ENCODE data around the gene SLIT3.
"Not testable (repeated sequence)": the region's sequence is repeated elsewhere in the genome, so short reads cannot be mapped to it uniquely, and the experiment has no call there.

SLIT3 gene

GRCh38 chr5:168746893-168747640, 553.9 kb downstream of the SLIT3 start:
- no peak for DNase-seq

DNA sequence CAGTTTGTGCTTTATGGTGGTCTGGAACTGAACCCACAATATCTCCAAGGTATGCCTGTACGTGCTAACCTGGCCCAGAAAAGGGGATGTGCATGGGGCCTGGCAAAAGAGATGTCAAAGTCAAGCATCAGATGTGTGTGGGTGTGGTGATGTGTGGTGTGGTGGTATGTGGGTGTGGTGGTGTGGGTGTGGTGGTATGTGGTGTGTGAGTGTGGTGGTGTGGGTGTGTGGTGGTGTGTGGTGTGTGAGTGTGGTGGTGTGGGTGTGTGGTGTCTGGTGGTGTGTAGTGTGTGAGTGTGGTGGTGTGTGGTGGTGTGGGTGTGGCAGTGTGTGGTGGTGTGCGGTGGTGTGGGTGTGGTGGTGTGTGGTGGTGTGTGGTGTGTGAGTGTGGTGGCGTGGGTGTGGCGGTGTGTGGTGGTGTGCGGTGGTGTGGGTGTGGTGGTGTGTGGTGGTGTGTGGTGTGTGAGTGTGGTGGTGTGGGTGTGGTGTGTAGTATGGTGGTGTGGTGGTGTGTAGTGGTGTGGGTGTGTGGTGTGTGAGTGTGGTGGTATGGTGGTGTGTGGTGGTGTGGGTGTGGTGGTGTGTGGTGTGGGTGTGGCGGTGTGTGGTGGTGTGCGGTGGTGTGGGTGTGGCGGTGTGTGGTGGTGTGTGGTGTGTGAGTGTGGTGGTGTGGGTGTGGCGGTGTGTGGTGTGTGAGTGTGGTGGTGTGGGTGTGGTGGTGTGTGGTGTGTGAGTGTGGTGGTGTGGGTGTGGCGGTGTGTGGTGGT, 554.6 kb downstream of the SLIT3 start:
- DNase-seq = not testable (repeated sequence)

DNA sequence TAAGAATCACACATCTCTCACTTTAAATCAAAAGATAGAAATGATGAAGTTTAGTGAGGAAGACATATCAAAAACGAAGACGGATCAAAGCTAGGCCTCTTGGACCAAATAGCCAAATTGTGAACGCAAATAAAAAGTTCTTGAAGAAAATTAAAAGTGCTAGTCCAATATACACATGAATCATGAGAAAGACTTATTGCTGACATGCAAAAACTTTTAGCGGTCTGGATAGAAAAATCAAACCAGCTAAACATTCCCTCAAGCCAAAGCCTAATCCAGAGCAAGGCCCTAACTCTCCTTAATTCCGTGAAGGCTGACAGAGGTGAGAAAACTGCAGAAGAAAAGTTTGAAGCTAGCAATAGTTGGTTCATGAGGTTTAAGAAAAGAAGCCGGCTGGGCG, 557.3 kb downstream of the SLIT3 start:
- DNase-seq = no peak

GRCh38 chr5:168742311-168742710, 558.6 kb downstream of the SLIT3 start:
- not testable (repeated sequence) for DNase-seq

GRCh38 chr5:168740811-168741213, 560.1 kb downstream of the SLIT3 start:
- no peak for DNase-seq

DNA sequence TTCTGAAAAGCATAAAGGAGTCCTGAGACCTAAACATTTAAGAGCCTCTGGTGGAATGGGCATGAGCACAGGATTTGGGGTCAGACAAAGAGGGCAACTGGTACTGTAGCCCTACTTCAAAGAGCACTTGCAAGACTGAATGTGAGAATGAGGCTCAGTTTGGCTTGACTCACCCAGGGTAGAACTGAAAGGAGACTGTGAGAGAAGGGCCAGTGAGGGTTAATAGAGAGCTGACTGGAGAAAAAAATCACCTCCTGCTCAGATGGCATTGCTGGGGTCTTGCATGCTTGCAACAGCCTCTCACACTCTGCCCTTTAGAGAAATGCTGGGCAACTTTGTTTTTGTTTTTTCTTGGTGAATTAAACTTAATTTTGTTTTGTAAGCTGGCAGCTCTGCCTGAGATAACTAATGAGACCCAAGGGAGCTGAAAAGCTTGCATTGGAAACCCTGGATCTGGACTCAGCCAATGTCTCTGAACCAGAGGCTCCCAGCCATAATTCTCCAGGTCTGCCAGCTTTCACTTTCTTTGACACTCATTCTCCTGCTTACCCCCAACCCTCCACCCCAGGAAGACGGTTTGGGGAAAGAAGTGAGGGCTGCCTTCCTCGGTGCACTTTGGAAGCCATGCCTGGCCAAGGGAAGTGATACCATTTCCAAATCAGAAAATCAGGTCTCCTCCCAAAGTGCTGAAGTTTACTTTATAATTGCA, 560.7 kb downstream of the SLIT3 start:
- DNase-seq = no peak

DNA sequence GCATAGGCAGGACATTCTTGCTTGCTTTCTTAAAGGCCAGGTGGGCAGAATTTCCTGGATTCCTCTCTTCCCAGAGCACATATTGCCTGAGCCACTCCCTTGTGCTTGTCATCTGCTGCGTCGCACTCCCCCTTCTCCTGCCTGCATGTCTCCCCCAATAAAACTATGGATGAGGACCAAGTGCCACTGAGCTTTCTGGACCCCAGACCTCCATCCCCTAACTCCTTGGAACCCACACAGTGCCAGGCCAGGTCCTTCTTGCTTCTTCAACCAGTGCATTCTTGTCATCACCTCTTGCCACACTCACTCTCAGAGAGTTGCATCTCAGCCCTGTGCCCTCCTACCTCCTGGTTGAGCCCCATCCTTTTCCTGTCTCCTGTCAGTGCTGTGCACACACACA, 563.9 kb downstream of the SLIT3 start:
- no peak for DNase-seq

DNA sequence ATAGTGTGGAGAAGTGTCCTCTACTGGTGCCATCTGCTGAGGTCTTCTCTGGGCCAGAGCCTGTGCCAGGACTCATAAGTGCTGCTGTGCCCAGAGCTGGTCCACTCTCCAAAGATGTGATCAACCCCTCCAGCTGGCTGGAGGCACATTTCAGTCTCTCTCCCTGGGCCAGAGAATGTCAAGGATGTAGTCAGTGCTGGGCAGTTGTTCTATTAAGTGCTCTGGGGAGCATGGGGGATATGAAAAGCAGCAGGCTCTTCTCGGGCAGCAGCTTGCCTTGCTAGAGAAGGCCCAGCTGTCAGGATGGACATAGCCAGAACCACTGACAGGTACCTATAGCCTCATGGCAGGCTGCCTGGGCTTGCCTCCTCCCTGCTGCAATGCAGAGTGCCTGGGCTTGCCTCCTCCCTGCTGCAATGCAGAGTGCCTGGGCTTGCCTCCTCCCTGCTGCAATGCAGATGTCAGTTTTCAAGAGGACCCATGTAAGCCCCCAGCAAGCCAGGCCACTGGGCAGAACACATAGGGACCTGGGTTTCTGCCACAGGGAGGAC, 564.6 kb downstream of the SLIT3 start:
- DNase-seq = no peak

DNA sequence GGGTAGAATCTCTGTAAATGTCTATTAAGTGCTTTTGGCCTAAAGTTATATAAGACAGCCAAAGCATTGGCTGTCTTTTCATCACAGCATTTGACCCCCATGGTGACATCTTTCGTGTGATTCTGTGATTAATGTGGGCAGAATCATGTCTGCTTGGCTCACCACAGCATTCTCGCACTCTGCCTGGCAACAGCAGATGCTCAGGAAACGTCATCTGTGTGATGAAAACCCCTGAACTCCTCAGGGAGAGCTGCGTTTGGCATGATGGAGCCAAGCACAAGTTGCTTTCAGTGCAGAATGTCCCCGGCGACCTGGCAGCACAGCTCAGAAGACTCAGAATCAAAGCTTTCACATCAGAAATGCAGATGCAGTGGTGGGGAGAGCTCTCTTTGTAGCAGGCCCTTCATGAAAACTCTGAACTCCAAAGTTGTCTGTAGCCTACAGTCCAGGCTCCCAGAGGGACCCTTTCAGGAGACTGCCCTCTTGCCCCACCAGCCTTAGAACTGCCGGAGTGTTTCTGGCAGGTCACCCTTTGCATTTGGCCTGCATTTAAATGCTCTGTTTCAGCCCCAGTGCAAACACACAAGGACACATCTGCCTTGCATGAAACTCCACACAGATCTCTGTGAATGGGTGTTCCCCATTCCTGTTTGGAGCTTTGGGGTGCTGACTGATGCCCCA, 566.2 kb downstream of the SLIT3 start:
- no peak for DNase-seq

- no peak for DNase-seq
These were observed 566.8 kb downstream of the SLIT3 start for GRCh38 chr5:168734119-168734518.

DNA sequence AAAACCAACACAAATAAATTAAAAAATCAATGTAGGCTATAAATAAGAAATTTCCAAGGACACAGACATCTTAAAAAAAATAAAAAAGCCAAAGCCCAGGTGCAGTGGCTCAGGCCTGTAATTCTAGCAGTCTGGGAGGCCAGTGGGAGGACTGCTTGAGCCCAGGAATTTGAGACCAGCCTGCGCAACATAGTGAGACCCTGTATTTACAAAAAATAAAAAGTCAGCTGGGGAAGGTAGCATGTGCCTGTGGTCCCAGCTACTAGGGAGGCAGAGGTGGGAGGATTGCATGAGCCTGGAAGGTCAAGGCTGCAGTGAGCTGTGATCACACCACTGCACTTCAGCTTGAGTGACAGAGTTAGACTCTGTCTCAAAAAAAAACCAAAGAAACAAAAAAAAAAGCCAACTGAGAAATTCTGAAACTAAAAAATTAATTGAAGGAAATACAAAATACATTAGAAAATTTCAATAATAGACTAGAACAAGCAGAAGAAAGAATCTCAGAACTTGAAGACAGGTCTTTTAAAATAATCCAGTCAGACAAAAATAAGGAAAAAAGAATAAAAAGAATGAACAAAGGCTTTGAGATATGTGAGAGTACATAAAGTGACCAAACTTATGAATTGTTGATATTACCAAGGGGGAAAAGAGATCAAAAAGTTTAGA, 572.3 kb downstream of the SLIT3 start:
- no peak for DNase-seq

DNA sequence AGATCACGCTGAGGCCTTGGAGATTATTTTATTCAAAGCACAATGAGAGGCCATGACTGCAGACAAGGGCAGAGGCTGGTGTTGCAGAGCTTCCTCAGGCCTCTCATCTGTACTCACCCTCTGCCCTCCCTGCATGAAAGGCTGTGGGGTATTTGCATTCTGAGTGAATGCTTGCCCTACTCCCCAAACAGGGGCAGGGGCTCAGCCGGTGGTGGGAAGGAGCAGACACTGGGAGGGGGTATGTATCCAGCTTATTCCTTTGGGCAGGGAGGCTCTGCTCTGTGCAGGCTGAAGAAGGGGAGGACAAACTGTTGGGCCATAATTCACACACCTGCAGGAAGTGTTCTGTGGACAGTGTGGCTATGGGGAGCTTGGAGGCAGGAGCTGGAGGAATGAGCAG, 573.4 kb downstream of the SLIT3 start:
- DNase-seq = no peak

- no peak for DNase-seq
These were observed 574.6 kb downstream of the SLIT3 start for GRCh38 chr5:168726342-168726741.

- DNase-seq = no peak
These were observed 576.7 kb downstream of the SLIT3 start for GRCh38 chr5:168724227-168724626.

DNA sequence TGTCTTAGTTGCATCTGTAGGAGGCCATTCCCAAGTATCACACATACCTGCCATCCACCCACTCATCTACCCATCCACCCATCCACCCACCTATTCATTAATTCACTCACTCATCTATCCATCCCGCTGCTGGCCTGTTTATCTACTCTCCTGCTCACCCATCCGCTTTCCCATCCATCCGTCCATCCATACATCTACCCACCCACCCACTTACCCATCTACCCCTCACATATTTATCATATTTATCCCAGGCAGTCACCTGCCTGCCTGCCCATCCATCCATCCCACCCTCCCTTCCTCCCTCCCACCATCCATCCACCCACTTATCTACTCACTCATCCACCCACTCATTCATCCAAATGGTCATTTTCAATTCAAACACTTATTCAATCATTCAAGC, 577.9 kb downstream of the SLIT3 start:
- no peak for DNase-seq

DNA sequence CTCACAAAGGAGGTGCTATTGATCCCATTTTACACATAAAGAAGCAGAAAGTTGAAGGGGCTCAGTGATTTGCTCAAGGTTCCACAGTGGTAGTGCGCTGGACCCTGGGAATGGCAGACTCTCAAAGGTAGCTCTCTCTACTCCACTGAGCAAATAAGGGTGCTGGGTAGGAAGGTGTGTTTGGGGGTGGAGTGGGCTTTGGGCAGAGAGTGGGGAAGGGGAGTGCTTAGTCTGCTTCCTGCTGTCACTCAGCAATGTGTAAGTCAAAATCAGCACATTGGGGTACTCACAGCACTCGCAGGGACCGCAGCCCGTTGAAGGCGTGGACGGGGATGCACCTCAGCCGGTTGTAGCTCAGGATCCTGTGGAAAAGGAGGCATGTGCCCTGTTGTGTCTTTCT, 579.0 kb downstream of the SLIT3 start:
- DNase-seq = no peak

- DNase-seq = no peak
These were observed 579.8 kb downstream of the SLIT3 start for GRCh38 chr5:168721002-168721753.

GRCh38 chr5:168720575-168720974, 580.4 kb downstream of the SLIT3 start:
- no peak for DNase-seq

- DNase-seq = no peak
These were observed 586.9 kb downstream of the SLIT3 start for GRCh38 chr5:168714046-168714445.

- DNase-seq = no peak
These were observed 587.9 kb downstream of the SLIT3 start for GRCh38 chr5:168713051-168713450.

DNA sequence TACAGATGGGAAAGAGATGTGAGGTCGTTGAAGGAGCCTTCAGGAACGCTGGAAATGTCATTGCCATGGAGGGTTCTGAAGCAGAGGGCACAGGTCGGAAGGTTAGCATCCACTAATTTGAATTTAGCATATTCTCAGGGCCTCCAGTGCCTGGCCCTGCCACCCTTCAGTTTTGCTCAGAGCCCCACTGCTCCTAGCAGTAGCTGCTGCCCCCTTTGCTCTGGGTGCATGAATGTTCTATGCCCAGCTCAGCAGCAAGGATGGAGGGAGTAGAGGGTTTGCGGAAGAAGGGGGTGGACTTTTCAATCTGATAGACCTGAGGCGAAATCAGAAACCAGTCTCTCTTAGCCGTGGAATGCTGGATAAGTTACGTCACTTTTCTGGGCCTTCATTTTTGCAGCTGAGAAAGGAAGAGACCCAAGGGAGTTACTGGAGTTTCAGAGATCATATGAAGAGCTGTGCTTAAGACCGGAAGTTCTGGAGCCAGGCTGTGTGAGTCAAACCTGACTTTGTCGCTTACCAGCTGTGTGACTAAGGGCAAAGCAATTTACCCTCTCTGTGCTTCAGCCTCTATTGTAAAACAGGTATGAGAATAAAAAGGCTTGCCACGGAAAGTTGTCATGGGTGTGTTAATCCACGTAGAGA, 588.5 kb downstream of the SLIT3 start:
- no peak for DNase-seq
